Erythroblast (primary cell): ENCODE measurements around the gene SENP8.

Source experiments
- GATA1 ChIP-seq: IDR thresholded peaks from 2 replicates; pipeline ENCODE4 v1.6.1; 2011; ENCODE audit warnings: low read depth, mild to moderate bottlenecking, control low read depth, low read length, moderate library complexity
- POLR2A ChIP-seq: IDR thresholded peaks from 2 replicates; pipeline ENCODE4 v1.6.1; 2011; ENCODE audit warnings: mild to moderate bottlenecking, low read length

GRCh38 chr15:72182244-72182643, 64.0 kb downstream of the SENP8 start:
- no peak for TF ChIP-seq POLR2A
- no peak for TF ChIP-seq GATA1
